Lung microvascular endothelial cell (primary cell): Measurements from ENCODE around the gene B4GALT5. TPM values are rescaled to one million over a fixed set of nuclear protein-coding genes. Genes with fewer than 3 reads are reported as not detected.

Source experiments
- DNase-seq, 2 donors: peaks; one replicate each; pipeline versions ENCODE4 v3.0.0 to v3.0.0-alpha.2; 2010; ENCODE audit warnings: low read depth in 2 of 2
- total RNA-seq: library from RNA; depleted of rRNA; stranded (reverse); fragments of >200 nt; gene quantifications from 2 replicates; pipeline ENCODE4 v1.2.1, GENCODE V29; 2014

The B4GALT5 gene
- total RNA-seq, 1 donor from 2014 or later: 61.9 TPM

GRCh38 chr20:49608752-49609670, 104.7 kb downstream of the B4GALT5 start:
- DNase-seq: peak; percentile 55 to 72

GRCh38 chr20:49607568-49607967, 106.1 kb downstream of the B4GALT5 start:
- no peak for DNase-seq

DNA sequence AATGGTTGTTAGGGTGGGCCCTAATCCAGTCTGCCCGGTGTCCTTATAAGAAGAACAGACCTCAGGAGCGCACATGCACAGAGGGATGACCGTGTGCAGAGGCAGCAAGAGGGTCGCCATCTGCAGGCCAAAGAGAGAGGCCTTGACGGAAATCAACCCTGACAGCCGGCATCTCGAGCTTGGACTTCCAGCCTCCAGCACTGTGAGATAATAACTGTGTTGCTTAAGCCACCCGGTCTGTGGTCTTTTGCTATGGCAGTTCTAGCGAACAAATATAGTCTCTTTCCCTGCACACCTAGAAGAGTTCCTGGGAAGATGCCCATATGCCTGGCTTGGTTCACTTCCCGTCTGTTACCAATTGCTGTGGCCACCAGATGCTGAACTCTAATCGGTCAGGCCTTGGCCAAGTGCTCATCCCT, 110.5 kb downstream of the B4GALT5 start:
- peak; percentile 36 to 55 for DNase-seq

DNA sequence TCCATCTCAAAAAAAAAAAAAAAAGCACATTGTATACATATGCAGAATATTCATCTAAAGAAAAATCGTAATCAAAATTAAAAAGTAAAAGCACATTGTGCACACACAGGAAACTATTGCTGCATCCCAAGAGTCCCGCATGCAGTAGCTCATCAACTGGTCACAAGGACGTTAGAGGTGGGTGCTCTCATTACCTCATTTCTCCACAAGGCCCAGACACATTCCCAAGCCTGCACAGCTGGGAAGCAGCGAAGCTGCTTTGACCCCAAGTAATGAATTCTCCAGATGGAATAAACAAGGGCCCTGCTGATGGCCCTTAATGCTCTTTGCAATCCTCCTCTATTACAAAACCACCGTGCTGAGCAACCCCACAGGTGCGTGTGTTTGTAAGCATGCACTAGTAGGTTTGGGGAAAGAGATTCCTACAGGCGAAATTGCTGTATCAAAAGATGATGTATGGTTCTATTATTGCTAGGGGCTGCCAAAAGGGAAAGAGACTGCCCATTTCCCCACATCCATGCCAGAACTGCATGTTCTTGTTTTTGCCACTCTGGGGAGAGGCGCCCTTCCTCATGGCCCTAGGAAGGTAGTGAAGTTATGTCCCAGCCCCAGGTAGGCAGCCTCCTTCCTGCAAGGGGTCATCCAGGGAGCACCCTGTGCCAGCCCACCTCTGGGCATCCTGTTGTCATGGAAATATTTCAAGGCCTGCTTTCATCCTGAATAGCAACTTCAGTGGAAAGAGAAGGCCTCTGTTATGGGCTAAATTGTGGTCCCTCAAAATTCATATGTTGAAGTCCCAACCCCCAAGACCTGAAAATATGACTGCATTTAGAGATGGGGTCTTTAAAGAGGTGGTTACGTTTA, 111.1 kb downstream of the B4GALT5 start:
- DNase-seq: no peak

DNA sequence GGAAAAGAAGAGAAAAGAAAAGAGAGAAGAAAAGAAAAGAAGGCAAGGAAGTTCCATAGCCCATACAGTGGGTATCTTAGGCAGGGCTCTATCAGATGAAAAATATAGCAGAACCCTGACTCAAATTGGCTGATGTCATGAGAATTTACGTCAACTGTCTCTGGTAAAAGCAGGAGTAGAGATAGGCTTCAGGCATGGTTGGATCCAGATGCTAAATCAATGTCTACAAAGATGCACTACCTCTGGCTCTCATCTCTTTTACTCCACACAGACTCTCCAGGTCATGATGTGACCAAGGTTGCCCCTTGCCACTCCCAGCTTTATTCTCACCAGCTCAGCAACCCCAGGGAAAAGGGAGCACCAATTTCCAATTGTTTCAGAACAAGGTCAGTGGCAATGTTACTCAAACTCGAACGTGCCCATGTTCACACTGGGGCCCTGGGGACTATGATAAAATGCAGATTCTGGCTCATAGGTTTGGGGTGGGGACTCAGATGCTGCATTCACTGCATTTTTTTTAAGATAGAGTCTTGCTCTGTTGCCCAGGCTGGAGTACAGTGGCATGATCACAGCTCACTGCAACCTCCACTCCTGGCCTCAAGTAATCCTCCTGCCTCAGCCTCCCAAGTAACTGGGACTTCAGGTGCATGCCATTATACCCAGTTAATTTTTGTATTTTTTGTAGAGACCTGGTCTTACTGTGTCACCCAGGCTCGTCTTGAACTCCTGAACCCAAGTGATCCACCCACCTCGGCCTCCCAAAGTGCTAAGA, 112.3 kb downstream of the B4GALT5 start:
- DNase-seq: no peak

DNA sequence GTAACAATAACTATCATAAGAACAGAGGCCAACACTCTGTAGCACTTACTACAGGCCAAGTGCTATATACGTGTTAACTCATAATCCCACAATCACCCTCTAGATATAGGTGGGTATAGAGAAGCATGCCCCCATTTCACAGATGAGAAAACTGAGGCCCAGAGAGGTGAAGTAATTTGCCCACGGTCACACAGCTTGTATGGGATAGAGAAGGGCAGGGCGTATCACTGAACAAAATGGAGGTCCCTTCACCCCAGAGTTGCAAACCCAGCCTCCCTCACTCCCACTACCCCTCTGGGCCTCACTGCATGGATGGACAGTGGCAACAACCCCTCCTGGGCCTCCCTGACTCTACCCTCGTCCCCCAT, 113.9 kb downstream of the B4GALT5 start:
- DNase-seq: no peak

- no peak for DNase-seq
Observed at GRCh38 chr20:49597825-49598395, 115.8 kb downstream of the B4GALT5 start.

GRCh38 chr20:49595811-49596561, 117.7 kb downstream of the B4GALT5 start:
- DNase-seq: peak in 1 of 2 donors; percentile 69

- DNase-seq: no peak
Observed at GRCh38 chr20:49595346-49595745, 118.3 kb downstream of the B4GALT5 start.

- DNase-seq: no peak
Observed at GRCh38 chr20:49594931-49595315, 118.8 kb downstream of the B4GALT5 start.

DNA sequence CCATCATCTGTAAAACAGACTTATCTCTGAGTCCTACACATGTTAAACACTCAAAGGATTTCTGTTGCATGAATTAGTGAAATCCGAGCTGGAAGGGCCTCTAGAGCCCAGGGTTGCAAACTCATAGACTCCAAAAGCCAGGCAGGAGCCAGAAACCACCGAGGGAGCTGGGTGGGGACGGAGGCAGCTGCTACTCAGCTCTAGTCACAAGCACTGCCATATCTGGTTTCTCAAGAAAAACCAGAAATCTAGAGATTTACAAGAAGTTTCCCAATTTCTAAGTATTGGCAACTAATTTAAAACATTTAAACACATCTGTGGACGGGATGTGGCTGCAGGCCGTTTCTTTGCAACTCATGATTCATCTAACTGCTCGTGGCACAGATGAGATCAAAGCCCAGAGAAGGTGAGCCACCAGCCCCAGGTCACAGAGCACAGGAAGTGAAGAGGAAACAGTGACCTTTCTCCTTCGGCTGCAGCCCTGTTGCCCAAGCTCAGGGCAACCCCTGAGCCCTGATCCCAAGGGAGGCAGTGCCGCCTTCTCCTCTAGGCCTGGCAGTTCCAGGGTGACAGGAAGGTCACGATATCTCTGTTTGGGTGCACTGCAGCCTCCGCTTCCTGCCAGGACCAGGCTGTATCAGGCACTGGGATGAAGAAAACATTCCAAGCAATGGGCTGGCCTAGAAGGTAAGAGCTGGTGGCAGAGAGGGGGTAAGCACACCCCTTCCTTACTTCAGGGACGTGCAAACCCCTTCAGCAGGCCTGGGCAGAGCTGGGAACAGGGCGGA, 119.3 kb downstream of the B4GALT5 start:
- DNase-seq: peak in 1 of 2 donors; percentile 28

DNA sequence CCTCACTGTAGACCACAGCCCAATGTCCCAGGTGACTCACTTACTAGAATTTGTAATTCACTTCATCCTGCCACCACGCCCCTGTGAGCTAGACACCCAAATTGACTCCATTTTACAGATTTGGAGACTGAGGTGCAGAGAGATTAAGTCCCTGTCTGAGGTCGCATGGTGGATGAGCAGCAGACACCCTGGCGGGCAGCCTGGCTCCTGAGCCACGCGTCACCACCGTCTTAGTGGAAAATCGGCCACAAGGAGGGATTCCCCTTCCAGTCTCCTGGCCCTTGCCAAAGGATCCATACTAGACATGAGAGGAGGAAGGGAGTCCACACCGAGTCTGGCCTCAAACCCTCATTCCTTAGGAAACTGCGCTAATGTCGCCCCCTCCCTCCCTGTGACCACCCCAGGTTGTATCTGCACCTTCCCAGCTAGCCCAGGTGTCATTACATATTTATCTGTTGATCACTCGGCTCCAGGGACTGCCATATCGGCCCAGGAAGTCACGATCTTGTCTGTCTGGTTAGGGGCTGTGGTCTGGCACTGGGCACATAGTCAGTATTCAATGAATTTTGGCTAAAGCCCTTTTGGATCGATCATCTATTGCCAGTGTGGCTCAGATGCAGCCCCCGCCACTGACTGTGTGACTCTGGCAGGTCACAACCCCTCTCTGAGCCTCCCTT, 120.1 kb downstream of the B4GALT5 start:
- DNase-seq: no peak

GRCh38 chr20:49592120-49592519, 121.6 kb downstream of the B4GALT5 start:
- DNase-seq: no peak

- DNase-seq: no peak
Observed at GRCh38 chr20:49591217-49591865, 122.3 kb downstream of the B4GALT5 start.

DNA sequence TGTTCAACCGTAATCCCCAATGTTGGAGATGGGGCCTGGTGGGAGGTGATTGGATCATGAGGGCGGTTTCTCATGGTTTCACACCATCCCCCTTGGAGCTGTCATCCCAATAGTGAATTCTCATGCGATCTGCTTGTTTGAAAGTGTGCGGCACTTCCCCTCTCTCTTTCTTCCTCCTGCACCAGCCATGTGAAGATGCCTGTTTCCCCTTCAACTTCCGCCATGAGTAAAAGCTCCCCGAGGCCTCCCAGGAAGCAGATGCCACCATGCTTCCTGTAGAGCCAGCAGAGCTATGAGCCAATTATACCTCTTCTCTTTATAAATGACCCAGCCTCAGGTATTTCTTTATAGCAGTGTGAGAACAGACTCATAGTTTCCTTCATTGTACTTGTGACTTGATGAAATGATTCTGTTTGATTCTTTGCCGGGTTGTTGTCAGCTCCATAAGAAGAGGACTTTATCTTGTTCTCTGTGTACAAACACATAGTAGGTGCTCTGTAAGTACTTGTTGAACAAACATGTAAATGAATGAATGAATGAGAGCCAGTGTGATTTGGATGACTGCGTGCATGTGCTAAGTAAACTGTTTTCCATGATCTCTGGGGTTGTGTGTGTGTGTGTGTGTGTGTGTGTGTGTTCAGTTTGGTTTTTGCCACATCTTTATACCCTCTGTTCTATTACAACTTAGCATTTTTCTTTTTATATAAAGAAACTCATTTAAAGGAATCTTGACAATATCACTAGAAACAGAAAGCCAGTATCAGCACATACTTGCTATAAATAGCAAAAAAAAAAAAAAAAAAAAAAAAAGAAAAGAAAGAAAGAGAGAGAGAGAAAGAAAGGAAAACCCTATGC, 123.3 kb downstream of the B4GALT5 start:
- no peak for DNase-seq

- DNase-seq: no peak
Observed at GRCh38 chr20:49589747-49590146, 123.9 kb downstream of the B4GALT5 start.

DNA sequence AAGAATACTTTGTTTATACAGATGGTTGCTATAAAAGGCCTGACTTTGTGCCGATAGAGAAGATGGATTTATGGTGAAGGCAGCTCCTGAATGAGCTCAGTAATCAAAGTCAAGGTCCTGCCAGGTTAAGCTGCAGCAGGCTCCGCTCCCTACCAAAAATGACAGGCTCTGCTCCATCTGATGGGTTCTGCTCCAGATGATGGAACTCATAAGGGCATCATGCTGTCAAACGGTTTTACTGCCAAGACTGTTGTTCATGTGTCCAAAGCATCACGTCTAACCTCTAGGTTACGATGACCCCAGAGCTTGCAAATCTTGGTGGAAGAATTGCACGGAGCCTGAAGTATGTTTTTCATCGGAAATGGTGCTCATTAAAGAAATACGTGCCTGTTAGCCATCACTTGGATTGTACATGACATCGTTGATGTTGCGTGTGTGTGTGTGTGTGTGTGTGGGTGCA, 126.5 kb downstream of the B4GALT5 start:
- no peak for DNase-seq
